ENCODE measurements around the gene NPPB. TPM values are rescaled to one million over a fixed set of nuclear protein-coding genes. Genes with fewer than 3 reads are reported as not detected.

The NPPB gene
- polyA plus RNA-seq, 1 donor from 2014 or later = not detected

GRCh38 chr1:11891433-11892186 lies 32.9 kb upstream of the NPPB start:
- Histone ChIP-seq H3K9me3 (ENCODE audit: low read length) (no peaks in the 10 kb centered on the region), H3F3A (ENCODE audit: insufficient read depth, low read length, poor library complexity, severe bottlenecking) (no peaks in the 10 kb centered on the region), H3K27ac (ENCODE audit: low read length) (no peak overlapping the region), H3K9me2 (ENCODE audit: insufficient read depth, low read length) (no peaks in the 10 kb centered on the region), H3K79me2 (replicated peaks; ENCODE audit: insufficient read depth, low read length) (no peaks in the 10 kb centered on the region), H2AFZ (ENCODE audit: low read depth, low read length) (no peak overlapping the region), H4K20me1 (ENCODE audit: insufficient read depth) (no peaks in the 10 kb centered on the region), H3K27me3 (ENCODE audit: insufficient read depth, low read depth, low read length) (no peaks in the 10 kb centered on the region), H3K4me2 (ENCODE audit: low read length) (no peak overlapping the region), H3K4me3 (ENCODE audit: low read length) (no peak overlapping the region), H3K36me3 (ENCODE audit: insufficient read depth, low read length) (no peaks in the 10 kb centered on the region), H3K9ac (ENCODE audit: low read length) (no peak overlapping the region)
- TF ChIP-seq TAF1 (IDR thresholded peaks at IDR 0.05; ENCODE audit: low read depth) (no peak), CTCF (IDR thresholded peaks at IDR 0.05; ENCODE audit: poor library complexity, severe bottlenecking) (no peak), REST (IDR thresholded peaks at IDR 0.05; ENCODE audit: borderline replicate concordance) (no peak), EP300 (conservative IDR thresholded peaks at IDR 0.05; ENCODE audit: poor library complexity, severe bottlenecking) (no peak), RAD21 (conservative IDR thresholded peaks at IDR 0.05) (no peak), EZH2 (IDR thresholded peaks at IDR 0.05; ENCODE audit: borderline replicate concordance, insufficient read depth, low read length, poor library complexity, severe bottlenecking) (no peak), SMC3 (conservative IDR thresholded peaks at IDR 0.05; ENCODE audit: poor library complexity) (no peak), POLR2AphosphoS5 (IDR thresholded peaks at IDR 0.05) (no peak), MXI1 (conservative IDR thresholded peaks at IDR 0.05; ENCODE audit: poor library complexity, severe bottlenecking) (no peak)

- H4K20me1 ChIP-seq (ENCODE audit: insufficient read depth) = no peaks in the 10 kb centered on the region
- no peak overlapping the region for H3K27ac ChIP-seq (ENCODE audit: low read length)
- no peaks in the 10 kb centered on the region for H3F3A ChIP-seq (ENCODE audit: insufficient read depth, low read length, poor library complexity, severe bottlenecking)
- H3K36me3 ChIP-seq (ENCODE audit: insufficient read depth, low read length) = no peaks in the 10 kb centered on the region
- H3K9ac ChIP-seq (ENCODE audit: low read length) = no peak overlapping the region
- H2AFZ ChIP-seq (ENCODE audit: low read depth, low read length) = no peak overlapping the region
- no peaks in the 10 kb centered on the region for H3K9me2 ChIP-seq (ENCODE audit: insufficient read depth, low read length)
- TF ChIP-seq RAD21 (conservative IDR thresholded peaks at IDR 0.05) = no peak
- no peak for TF ChIP-seq EP300 (conservative IDR thresholded peaks at IDR 0.05; ENCODE audit: poor library complexity, severe bottlenecking)
- TF ChIP-seq REST (IDR thresholded peaks at IDR 0.05; ENCODE audit: borderline replicate concordance) = no peak
- no peak for TF ChIP-seq TAF1 (IDR thresholded peaks at IDR 0.05; ENCODE audit: low read depth)
- TF ChIP-seq POLR2AphosphoS5 (IDR thresholded peaks at IDR 0.05) = no peak
- TF ChIP-seq SMC3 (conservative IDR thresholded peaks at IDR 0.05; ENCODE audit: poor library complexity) = no peak
- no peak for TF ChIP-seq EZH2 (IDR thresholded peaks at IDR 0.05; ENCODE audit: borderline replicate concordance, insufficient read depth, low read length, poor library complexity, severe bottlenecking)
- TF ChIP-seq CTCF (IDR thresholded peaks at IDR 0.05; ENCODE audit: poor library complexity, severe bottlenecking) = no peak
- TF ChIP-seq MXI1 (conservative IDR thresholded peaks at IDR 0.05; ENCODE audit: poor library complexity, severe bottlenecking) = no peak
- no peaks in the 10 kb centered on the region for H3K9me3 ChIP-seq (ENCODE audit: low read length)
- no peaks in the 10 kb centered on the region for H3K79me2 ChIP-seq (replicated peaks; ENCODE audit: insufficient read depth, low read length)
- no peak overlapping the region for H3K4me3 ChIP-seq (ENCODE audit: low read length)
- no peak overlapping the region for H3K4me2 ChIP-seq (ENCODE audit: low read length)
- no peaks in the 10 kb centered on the region for H3K27me3 ChIP-seq (ENCODE audit: insufficient read depth, low read depth, low read length)
Observed at GRCh38 chr1:11888877-11889208, 30.1 kb upstream of the NPPB start.

Measured in neural cell (in vitro differentiated cells).